HL-60 (cell line): ENCODE data around the gene STON2.
"Not testable (repeated sequence)": the region's sequence is repeated elsewhere in the genome, so short reads cannot be mapped to it uniquely, and the experiment has no call there.

Experiments used
- DNase-seq, 2 experiments: peaks; one replicate each; pipeline ENCODE4 v3.0.0-alpha.2; 2010 to 2020; ENCODE audit warnings: low read depth in 1 of 2, low spot score in 1 of 2
- H3K27ac ChIP-seq: fragments of 250-450 bp; sonication (Bioruptor Pico); replicated peaks from 2 replicates; pipeline ENCODE4 v1.5.1; 2020; ENCODE audit warnings: mild to moderate bottlenecking, moderate library complexity
- H3K27me3 ChIP-seq: fragments of 250-450 bp; sonication (Bioruptor Pico); 2 replicates; pipeline ENCODE4 v1.5.1; 2021; ENCODE audit warnings: mild to moderate bottlenecking, moderate library complexity; ENCODE audit not compliant: insufficient read depth, poor library complexity, severe bottlenecking
- H3K4me3 ChIP-seq: replicated peaks from 2 replicates; pipeline ENCODE4 v1.5.1; 2011; ENCODE audit warnings: mild to moderate bottlenecking, control low read depth, low read length; ENCODE audit not compliant: insufficient read depth
- GABPA ChIP-seq: IDR thresholded peaks from 2 replicates; pipeline ENCODE4 v1.6.1; 2012; ENCODE audit warnings: low read depth
- POLR2AphosphoS5 ChIP-seq: IDR thresholded peaks from 2 replicates; pipeline ENCODE4 v1.6.1; 2012; ENCODE audit warnings: low read depth
- SPI1 ChIP-seq: IDR thresholded peaks from 2 replicates; pipeline ENCODE4 v1.6.1; 2012; ENCODE audit warnings: low read depth, mild to moderate bottlenecking, borderline replicate concordance
- TF ChIP-seq, protein P1 (sequence below): IDR thresholded peaks from 2 replicates; pipeline ENCODE4 v1.6.1; 2012; ENCODE audit warnings: low read depth; ENCODE audit not compliant: insufficient replicate concordance
- TF ChIP-seq, protein P2 (sequence below): IDR thresholded peaks from one replicate; pipeline ENCODE4 v1.5.1; 2011; ENCODE audit warnings: low read length, control low read depth, inconsistent platforms; ENCODE audit not compliant: insufficient read depth

The STON2 gene

DNA sequence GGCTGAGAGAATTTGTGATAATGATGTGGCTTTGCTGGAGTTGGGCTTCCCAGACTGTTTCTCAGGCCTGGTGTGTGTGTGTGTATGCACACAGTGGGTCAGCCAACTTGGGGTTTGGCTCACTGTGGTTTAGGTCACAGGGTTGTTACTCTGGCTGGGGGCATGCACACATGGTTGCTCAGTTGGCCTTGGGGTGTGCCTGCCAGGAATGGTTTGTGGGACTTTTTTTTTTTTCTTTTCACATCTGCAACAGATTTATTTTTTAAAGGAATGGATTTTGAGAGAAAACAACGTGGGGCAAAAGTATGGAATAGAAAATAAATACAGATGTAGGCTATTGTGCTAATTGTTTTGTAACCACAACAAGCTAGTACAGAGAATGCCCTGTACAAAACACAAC is 154.4 kb downstream of the STON2 start:
- TF ChIP-seq, protein P1, sequence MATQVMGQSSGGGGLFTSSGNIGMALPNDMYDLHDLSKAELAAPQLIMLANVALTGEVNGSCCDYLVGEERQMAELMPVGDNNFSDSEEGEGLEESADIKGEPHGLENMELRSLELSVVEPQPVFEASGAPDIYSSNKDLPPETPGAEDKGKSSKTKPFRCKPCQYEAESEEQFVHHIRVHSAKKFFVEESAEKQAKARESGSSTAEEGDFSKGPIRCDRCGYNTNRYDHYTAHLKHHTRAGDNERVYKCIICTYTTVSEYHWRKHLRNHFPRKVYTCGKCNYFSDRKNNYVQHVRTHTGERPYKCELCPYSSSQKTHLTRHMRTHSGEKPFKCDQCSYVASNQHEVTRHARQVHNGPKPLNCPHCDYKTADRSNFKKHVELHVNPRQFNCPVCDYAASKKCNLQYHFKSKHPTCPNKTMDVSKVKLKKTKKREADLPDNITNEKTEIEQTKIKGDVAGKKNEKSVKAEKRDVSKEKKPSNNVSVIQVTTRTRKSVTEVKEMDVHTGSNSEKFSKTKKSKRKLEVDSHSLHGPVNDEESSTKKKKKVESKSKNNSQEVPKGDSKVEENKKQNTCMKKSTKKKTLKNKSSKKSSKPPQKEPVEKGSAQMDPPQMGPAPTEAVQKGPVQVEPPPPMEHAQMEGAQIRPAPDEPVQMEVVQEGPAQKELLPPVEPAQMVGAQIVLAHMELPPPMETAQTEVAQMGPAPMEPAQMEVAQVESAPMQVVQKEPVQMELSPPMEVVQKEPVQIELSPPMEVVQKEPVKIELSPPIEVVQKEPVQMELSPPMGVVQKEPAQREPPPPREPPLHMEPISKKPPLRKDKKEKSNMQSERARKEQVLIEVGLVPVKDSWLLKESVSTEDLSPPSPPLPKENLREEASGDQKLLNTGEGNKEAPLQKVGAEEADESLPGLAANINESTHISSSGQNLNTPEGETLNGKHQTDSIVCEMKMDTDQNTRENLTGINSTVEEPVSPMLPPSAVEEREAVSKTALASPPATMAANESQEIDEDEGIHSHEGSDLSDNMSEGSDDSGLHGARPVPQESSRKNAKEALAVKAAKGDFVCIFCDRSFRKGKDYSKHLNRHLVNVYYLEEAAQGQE, result no peak
- TF ChIP-seq, protein P2, sequence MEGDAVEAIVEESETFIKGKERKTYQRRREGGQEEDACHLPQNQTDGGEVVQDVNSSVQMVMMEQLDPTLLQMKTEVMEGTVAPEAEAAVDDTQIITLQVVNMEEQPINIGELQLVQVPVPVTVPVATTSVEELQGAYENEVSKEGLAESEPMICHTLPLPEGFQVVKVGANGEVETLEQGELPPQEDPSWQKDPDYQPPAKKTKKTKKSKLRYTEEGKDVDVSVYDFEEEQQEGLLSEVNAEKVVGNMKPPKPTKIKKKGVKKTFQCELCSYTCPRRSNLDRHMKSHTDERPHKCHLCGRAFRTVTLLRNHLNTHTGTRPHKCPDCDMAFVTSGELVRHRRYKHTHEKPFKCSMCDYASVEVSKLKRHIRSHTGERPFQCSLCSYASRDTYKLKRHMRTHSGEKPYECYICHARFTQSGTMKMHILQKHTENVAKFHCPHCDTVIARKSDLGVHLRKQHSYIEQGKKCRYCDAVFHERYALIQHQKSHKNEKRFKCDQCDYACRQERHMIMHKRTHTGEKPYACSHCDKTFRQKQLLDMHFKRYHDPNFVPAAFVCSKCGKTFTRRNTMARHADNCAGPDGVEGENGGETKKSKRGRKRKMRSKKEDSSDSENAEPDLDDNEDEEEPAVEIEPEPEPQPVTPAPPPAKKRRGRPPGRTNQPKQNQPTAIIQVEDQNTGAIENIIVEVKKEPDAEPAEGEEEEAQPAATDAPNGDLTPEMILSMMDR, result no peak
- TF ChIP-seq SPI1 (no peak), GABPA (no peak), POLR2AphosphoS5 (no peak)
- no peak for DNase-seq
- H3K4me3 ChIP-seq, result no peak overlapping the region
- no peaks in the 10 kb centered on the region for H3K27me3 ChIP-seq
- no peak overlapping the region for H3K27ac ChIP-seq

DNA sequence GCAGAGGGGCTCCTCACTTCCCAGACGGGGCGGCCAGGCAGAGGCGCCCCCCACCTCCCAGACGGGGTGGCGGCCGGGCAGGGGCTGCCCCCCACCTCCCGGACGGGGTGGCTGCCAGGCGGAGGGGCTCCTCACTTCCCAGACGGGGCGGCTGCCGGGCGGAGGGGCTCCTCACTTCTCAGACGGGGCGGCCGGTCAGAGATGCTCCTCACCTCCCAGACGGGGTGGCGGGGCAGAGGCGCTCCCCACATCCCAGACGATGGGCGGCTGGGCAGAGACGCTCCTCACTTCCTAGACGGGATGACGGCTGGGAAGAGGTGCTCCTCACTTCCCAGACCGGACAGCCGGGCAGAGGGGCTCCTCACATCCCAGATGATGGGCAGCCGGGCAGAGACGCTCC is 155.7 kb downstream of the STON2 start:
- H3K27me3 ChIP-seq, H3K27ac ChIP-seq, H3K4me3 ChIP-seq, DNase-seq: not testable (repeated sequence)

DNA sequence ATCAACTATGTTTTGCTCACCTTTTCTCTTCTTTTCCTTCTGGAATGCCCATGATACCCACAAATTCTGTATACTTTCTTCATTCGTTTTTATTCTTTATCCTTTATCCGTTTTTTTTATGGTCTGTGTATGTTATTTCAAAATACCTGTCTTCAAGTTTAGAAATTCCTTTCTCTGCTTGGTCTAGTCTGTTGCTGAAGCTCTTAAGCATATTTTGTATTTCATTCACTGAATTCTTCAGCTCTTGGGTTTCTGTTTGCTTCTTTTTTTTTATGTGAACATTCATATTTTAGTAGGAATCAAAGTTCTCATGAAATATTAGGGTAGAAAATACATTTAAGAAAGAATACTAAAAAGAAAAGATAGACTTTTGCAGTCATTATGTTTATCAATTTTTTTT is 156.6 kb downstream of the STON2 start:
- Histone ChIP-seq H3K27ac (no peak overlapping the region), H3K27me3 (no peaks in the 10 kb centered on the region), H3K4me3 (no peak overlapping the region)
- no peak for DNase-seq
- TF ChIP-seq POLR2AphosphoS5 (no peak), SPI1 (no peak), GABPA (no peak)
- TF ChIP-seq, protein P1, result no peak
- TF ChIP-seq, protein P2, result no peak

DNA sequence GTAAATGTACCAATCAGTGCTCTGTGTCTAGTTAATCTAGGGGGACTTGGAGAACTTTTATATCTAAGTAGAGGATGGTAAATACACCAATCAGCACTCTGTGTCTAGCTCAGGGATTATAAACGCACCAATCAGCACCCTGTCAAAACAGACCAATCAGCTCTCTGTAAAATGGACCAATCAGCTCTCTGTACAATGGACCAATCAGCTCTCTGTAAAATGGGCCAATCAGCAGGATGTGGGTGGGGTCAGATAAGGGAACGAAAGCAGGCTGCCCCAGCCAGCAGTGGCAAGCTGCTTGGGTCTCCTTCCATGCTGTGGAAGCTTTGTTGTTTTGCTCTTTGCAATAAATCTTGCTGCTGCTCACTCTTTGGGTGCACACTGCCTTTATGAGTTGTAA is 163.3 kb downstream of the STON2 start:
- not testable (repeated sequence) for H3K27ac ChIP-seq, H3K4me3 ChIP-seq, H3K27me3 ChIP-seq, DNase-seq

DNA sequence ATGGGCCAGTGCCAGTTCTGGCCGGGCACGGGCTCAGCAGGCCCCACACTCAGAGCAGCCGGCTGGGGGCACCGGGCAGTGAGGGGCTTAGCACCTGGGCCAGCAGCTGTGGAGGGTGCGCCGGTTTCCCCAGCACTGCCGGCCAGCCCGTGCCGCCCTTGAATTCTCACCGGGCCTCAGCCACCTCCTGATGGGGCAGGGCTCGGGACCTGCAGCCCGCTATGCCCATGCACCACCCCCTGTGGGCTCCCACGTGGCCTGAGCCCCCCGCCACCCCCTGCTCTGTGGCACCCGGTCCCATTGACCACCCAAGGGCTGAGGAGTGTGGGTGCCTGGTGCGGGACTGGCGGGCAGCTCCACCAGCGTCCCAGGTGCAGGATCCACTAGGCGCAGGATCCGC is 164.0 kb downstream of the STON2 start:
- TF ChIP-seq, protein P1, result no peak
- no peak for TF ChIP-seq GABPA
- no peak for TF ChIP-seq POLR2AphosphoS5
- TF ChIP-seq, protein P2, result no peak
- TF ChIP-seq SPI1, result no peak
- Histone ChIP-seq H3K27me3 (no peaks in the 10 kb centered on the region), H3K4me3 (no peak overlapping the region), H3K27ac (no peak overlapping the region)
- no peak for DNase-seq
